ES-I3 (cell line): ENCODE results near the gene LAPTM5.

ENCODE experiments used
- H3K36me3 ChIP-seq: 2 replicates; pipeline ENCODE4 v1.6.1; 2013; ENCODE audit warnings: mild to moderate bottlenecking, low read length, control low read depth, moderate library complexity; ENCODE audit not compliant: insufficient read depth
- H3K4me1 ChIP-seq: 2 replicates; pipeline ENCODE4 v1.6.1; 2013; ENCODE audit warnings: mild to moderate bottlenecking, control low read depth, low read length; ENCODE audit not compliant: insufficient read depth
- H3K9ac ChIP-seq: 2 replicates; pipeline ENCODE4 v1.6.1; 2013; ENCODE audit warnings: low read depth, mild to moderate bottlenecking, low read length, moderate library complexity
- H3K9me3 ChIP-seq: 2 replicates; pipeline ENCODE4 v1.6.1; 2013; ENCODE audit warnings: mild to moderate bottlenecking, low read length, moderate library complexity; ENCODE audit not compliant: control insufficient read depth, insufficient read depth

Gene LAPTM5, protein sequence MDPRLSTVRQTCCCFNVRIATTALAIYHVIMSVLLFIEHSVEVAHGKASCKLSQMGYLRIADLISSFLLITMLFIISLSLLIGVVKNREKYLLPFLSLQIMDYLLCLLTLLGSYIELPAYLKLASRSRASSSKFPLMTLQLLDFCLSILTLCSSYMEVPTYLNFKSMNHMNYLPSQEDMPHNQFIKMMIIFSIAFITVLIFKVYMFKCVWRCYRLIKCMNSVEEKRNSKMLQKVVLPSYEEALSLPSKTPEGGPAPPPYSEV

DNA sequence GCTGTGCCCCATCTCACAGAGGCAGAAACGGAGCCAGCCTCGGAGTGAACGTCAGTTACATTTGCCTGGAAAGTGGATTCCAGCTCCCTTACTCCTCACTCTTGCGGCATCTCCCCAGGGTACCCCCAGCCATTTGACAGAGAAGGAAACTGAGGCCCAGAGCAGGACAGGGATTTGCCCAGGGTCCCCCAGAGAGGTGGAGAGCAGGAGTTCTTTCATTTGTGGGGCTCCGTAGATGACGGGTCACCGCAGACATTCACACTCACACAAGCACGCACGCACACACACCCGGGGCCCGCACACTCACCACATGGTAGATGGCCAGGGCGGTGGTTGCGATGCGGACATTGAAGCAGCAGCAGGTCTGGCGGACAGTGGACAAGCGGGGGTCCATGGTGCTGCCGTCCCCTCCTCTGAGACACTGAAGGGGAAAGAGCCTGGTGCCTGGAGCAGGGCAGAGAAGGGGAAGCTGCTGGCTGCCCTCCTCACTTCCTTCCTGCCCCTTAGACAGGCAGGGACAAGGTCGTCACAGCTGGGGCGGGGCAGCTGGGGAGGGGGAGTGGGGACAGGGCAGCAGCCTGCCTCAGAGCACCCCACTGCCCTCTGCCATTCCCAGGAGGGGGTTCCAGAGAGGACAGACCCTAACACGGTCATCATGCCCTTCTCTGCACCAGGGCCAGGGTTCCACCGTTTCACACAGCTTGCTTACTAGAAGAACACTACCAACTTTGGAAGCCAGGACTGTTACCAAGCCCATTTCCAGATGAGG, at the start of gene LAPTM5:
TSS of gene LAPTM5 (minus strand) at position 423 of the 769 bp plus-strand sequence. CDS start at position 394, 29 bp downstream.
- H3K9ac ChIP-seq: no peak within 1 kb of the TSS
- H3K36me3 ChIP-seq: no peaks in the 10 kb centered on the region
- H3K4me1 ChIP-seq: peaks cover 19% of the 10 kb centered on the region
- H3K9me3 ChIP-seq: no peaks in the 10 kb centered on the region

DNA sequence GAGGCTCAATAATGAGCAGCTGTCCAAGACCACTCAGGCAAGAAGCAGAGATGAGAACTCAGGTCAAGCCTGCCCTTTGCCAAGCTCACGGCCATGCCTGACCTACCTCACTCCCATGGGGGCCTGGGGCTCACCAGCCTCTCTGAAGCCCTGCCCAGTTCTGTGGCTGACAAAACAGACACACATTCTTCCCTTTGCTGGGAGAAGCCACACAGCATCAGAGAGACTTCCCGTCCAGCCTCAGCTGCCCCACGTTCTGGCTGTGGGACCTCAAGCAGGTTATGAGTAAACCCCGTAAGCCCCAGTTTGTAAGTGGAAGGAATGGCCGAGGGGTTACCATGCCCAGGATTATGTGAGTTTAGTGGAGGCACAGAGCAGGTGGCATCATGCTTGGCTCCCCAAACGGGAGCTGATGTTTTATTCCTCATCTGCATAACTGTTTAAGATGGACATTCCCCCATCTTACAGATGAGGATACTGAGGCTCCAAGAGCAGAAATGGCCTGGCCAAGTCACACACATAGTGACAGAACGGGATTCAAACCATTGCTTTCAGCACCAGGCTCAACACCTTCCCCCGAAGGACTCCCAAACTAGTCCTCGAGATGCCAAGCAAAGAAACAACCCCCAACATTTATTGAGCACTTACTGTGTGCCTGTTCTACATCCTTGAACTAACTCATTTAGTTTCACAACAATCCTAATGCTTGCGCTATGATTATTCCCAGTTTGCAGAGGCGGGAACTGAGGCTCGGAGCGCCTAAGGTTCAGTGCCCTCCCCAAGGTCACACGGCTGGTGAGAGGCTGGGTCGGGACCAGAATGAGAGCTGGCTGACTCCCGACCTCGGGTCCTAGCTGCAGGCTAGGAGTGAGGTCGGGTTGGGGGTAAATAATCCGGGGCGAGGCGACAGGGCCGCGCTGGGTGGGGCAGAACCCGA, 49.1 kb upstream of the LAPTM5 start:
- Histone ChIP-seq H3K9me3 (no peaks in the 10 kb centered on the region), H3K36me3 (no peaks in the 10 kb centered on the region), H3K4me1 (peaks cover 49% of the 10 kb centered on the region), H3K9ac (no peak overlapping the region)

DNA sequence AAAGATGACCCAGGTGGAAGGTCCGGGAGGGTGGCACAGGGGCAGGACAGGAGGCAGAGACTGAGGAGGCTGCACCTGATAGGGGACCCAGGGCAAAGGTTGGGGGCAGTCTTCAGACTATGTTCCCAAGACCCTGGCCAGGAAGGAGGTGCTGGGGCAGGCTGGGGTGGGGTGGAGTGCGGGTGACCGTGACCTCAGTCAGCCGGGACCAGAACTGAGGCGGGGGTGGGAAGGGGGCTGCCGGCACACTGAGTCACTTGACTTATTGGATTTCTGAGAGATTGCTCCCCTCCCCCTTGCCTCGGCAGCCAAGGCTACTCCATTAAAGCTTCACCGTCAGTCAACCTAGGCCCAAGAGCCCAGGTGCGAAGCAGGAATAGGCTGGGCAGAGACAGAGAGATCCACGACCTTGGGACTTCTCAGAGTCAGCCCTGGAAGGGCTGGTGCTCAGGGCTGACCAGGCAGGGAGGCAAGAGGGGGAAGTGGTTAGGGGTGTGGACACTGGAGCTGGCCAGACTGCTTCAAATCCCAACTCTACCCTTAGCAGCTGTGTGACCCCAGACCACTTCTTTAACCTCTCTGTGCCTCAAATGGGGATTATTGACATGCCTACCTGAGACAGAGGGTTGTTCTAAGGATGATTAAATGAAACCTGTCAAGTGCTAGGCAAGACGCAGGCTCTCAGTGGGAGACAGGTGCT, 47.9 kb upstream of the LAPTM5 start:
- Histone ChIP-seq H3K4me1 (peaks cover 41% of the 10 kb centered on the region), H3K36me3 (no peaks in the 10 kb centered on the region), H3K9me3 (no peaks in the 10 kb centered on the region), H3K9ac (no peak overlapping the region)

DNA sequence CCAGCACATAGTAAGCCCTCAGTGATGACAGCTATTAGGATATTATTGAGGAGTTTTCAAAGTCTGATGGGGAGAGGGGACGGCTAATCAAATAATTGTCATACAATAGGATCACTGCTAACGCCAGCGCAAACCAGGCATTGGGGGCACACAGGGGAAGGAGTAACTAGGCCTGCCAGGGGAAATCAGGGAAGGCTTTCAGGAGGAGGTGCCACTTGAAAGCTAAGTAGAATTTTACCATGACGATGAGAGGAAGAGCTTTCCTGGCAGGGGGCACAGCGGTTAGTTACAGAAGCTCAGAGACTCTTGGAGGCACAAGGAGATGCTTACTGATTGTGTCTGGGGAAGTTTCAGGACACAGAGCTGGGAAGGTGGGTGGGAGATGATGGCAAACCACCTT, 47.2 kb upstream of the LAPTM5 start:
- Histone ChIP-seq H3K9me3 (no peaks in the 10 kb centered on the region), H3K9ac (no peak overlapping the region), H3K4me1 (peaks cover 35% of the 10 kb centered on the region), H3K36me3 (no peaks in the 10 kb centered on the region)

DNA sequence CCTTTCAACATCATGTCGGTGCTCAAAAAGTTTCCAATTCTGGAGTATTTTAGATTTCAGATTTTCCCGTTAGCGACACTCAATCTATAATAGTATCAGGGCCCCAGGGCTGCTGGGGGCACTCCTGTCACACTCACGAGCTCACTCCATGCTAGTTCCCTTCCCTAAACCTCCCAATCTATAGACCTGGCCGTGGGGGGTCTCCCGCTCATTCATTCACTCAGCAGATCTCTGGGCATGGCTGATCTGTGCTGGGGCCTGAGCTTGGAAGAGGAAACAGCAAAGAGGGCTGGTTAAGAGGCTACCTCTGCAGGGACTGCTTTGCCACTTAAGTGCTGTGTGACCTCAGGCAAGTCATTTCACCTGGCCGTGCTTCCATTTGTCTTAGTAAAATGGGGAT, 46.8 kb upstream of the LAPTM5 start:
- Histone ChIP-seq H3K9me3 (no peaks in the 10 kb centered on the region), H3K36me3 (no peaks in the 10 kb centered on the region), H3K9ac (no peak overlapping the region), H3K4me1 (peaks cover 32% of the 10 kb centered on the region)

DNA sequence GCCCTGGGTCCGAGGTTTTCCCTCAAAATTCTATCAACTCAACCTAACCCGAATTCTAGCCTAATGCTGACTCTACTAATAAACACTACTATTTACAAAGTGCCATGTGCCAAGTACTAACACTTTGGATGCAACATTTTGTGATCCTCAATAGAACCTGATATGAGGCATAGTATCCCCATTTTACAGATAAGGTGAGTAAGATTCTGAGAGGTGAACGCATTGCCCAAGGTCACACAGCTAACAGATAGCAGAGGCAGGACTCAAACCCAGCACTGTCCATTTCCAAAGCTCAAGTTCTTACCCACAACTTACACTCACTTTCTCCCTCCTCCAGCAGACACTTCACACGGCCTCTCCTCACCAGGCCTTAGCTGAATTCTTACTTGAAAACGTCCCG, 46.0 kb upstream of the LAPTM5 start:
- Histone ChIP-seq H3K4me1 (peaks cover 26% of the 10 kb centered on the region), H3K9me3 (no peaks in the 10 kb centered on the region), H3K9ac (no peak overlapping the region), H3K36me3 (no peaks in the 10 kb centered on the region)

DNA sequence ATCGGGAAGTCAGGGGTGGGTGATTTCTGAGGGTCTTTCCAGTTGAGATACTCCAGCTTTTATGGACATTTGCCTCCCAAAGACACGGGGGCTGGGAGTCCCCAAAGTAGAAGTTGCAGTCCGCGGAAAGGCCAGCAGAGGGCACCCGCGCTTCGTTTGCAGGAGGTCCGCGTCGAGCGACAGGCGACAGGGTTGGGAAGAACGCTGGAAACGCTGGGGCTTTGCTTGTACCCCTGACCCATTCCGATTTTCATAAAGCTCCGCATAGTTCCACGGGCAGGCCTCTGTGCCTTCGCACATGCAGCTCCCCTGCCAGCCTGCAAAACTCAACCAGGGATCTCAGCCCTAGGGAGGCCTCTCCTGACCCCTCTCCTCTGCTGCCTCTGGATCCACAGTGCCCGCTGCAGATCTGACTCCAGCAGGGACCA, 44.2 kb upstream of the LAPTM5 start:
- Histone ChIP-seq H3K36me3 (no peaks in the 10 kb centered on the region), H3K9me3 (no peaks in the 10 kb centered on the region), H3K9ac (no peak overlapping the region), H3K4me1 (peaks cover 25% of the 10 kb centered on the region)

DNA sequence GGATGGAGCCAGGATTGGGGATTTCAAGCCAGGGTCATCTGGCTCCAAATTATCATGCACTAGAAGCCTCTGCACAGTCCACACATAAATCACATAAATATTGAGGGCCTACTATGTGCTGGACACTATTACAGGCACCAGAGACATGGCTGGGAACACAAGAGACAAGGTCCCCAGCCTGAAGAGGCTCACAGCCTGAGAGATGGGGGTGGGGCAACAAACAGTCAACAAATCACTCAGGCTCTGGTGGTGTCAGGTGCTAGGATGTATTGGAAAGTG, 41.6 kb upstream of the LAPTM5 start:
- no peak overlapping the region for H3K9ac ChIP-seq

DNA sequence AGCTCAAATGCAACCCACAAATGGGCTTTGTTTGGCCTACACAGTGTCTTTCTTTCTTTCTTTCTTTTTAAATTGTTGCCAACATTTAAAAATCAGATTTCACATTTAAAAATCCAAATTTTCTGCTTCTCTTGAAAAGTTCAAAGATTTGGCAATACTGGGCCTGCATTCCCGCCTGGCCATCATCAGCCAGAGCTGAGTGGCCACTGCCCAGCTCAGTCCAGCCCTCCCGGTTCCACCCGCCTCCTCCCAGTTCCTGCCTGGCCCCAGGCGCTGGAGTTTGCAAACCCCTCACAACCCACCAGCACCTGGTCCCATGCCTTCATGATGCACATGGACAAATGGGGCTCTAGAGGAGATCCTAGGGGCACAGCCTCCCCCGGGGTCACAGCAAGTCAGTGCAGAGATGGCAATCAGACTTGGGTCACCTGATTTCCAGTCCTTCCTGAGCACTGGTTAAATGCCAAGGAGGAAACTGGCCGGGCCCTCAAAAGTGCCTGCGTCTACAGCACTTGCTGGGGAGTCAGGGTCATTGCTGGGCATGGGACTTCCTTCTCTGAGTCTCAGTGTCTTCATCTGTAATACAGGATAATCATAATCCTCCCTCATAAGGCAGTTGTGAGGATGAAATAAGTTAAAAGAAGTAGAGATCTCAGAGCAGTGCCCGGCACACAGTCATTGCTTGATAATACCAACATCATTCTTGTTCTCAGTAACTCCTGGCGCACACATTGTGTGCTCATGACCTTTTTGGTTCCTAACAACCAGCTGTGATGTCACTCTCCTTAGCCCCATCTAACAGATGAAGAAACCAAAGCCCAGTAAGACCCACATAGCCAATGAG, 41.0 kb upstream of the LAPTM5 start:
- Histone ChIP-seq H3K36me3 (no peaks in the 10 kb centered on the region), H3K9ac (no peak overlapping the region), H3K4me1 (peaks cover 8% of the 10 kb centered on the region; the same call in 1 of the 2 replicates), H3K9me3 (no peaks in the 10 kb centered on the region)

More for the DNA sequence above, 41.6 kb upstream of the LAPTM5 start:
- Histone ChIP-seq H3K36me3 (no peaks in the 10 kb centered on the region), H3K9me3 (no peaks in the 10 kb centered on the region), H3K4me1 (peaks cover 11% of the 10 kb centered on the region)

DNA sequence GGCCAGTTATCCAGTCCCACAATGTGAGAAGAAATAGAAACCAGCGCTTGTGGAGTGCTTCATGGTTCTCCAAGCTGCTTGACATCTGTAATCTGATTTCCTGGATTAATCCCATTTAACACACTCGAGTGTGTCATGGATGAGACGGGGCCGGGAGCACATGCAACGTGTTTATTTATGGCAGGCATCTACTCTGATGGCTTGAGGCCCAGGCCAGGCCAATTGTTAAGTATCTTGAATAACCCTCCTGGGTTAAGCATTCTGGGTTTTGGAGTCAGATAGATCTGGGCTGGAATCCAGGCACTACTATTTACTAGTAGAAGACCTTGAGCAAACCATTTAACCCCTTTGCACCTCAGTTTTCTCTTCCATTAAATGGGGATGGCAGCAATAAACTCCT, 37.5 kb upstream of the LAPTM5 start:
- Histone ChIP-seq H3K9ac (no peak overlapping the region), H3K9me3 (0 out of 2 replicates have a peak, but pooled peaks cover 2% of the 10 kb centered on the region), H3K4me1 (peaks cover 8% of the 10 kb centered on the region; the same call in 1 of the 2 replicates), H3K36me3 (no peaks in the 10 kb centered on the region)

DNA sequence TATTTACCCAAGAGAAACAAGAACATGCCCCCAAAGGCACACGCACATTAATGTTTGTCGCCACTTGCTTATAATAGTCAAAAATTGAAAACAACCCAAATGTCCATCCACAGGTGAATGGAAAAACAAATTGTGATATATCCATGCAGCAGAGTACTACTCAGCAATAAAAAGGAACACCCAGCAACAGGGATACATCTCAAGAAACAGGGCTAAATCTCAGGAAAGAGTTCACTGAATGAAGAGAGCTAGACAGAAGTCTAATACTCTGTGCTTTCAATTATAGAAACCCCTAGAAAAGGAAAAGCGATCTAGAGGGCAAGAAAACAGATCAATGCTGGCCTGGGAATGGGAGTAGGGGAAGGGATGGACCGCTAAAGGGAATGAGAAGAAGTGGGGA, 36.7 kb upstream of the LAPTM5 start:
- H3K9me3 ChIP-seq: 0 out of 2 replicates have a peak, but pooled peaks cover 2% of the 10 kb centered on the region
- H3K4me1 ChIP-seq: peaks cover 8% of the 10 kb centered on the region; the same call in 1 of the 2 replicates
- H3K36me3 ChIP-seq: no peaks in the 10 kb centered on the region
- no peak overlapping the region for H3K9ac ChIP-seq

DNA sequence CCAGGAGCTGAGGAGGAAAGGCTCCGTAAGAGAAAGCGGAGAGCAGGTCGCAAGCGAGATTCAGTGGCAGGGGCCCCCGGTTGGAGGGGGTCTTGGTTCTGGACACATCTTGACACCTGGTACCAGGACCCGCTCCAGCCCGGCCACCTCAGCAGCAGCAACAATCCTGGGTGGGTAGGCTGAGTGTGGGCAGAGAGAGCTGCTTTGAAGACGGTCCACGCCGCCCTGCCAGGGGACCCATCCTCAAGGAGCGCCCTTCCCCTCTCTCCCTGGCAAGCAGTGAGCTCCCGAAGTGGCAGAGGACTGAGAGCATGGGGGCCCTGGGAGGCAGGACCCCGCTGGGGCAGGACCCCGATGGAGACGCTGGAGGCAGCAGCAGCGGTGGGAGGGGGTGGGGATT, 35.6 kb upstream of the LAPTM5 start:
- no peak overlapping the region for H3K9ac ChIP-seq
- 0 out of 2 replicates have a peak, but pooled peaks cover 2% of the 10 kb centered on the region for H3K9me3 ChIP-seq
- H3K36me3 ChIP-seq: no peaks in the 10 kb centered on the region
- peaks cover 8% of the 10 kb centered on the region; the same call in 1 of the 2 replicates for H3K4me1 ChIP-seq

DNA sequence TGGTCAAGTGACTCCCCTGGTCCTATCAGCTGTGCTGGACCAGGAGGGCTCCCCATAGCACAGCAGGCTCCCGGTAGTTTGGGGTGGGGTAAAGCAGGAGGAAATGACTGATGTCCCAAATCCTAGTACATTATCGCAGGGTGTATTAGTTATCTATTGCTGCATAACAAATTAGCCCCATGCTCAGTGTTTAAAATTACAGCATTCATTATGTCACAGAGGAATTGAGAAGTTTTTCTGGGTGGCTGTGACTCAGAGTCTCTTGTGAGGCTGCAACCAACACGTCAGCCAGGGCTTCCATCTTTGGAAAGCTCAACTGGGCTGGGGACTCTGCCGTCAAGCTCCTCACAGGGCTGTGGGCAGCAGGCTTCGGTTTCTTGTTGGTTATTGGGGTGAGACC, 34.3 kb upstream of the LAPTM5 start:
- Histone ChIP-seq H3K36me3 (no peaks in the 10 kb centered on the region), H3K9ac (no peak overlapping the region), H3K9me3 (0 out of 2 replicates have a peak, but pooled peaks cover 2% of the 10 kb centered on the region), H3K4me1 (no peaks in the 10 kb centered on the region; the same call in 1 of the 2 replicates)
